H1 (cell line): ENCODE results near the gene SETD1B. TPM values are rescaled to one million over a fixed set of nuclear protein-coding genes. Genes with fewer than 3 reads are reported as not detected.

Experiments used
- CTCF ChIA-PET: fragments of 300-600 bp; sonication (Branson Sonifier 250); formaldehyde crosslinking; loops from one replicate; lab custom pipeline; 2021; ENCODE audit not compliant: partially characterized antibody; lab: Charles Lee
- POLR2A ChIA-PET: fragments of 300-600 bp; sonication (Branson Sonifier 250); formaldehyde crosslinking; loops from one replicate; lab custom pipeline; 2021; ENCODE audit warnings: inconsistent platforms; ENCODE audit not compliant: partially characterized antibody; lab: Charles Lee
- DNase-seq, 2 experiments: peaks; one replicate each; pipeline versions ENCODE4 v3.0.0 to v3.0.0-alpha.2; 2010 to 2022; ENCODE audit warnings: low spot score in 2 of 2, low read depth in 1 of 2, mixed read lengths in 1 of 2
- FAIRE-seq: peaks from 2 replicates; lab custom pipeline; 2011; peaks lifted over from hg19 to GRCh38; lab: Jason Lieb, UNC
- H2AFZ ChIP-seq: 2 replicates; pipeline ENCODE4 v1.8.1; 2012; ENCODE audit warnings: low read length, inconsistent platforms
- H2AK5ac ChIP-seq: 2 replicates; pipeline ENCODE4 v1.6.1; 2013; ENCODE audit warnings: low read depth, low read length
- H2BK120ac ChIP-seq: replicated peaks from 2 replicates; pipeline ENCODE3; 2013; ENCODE audit warnings: low read depth, low read length, inconsistent platforms
- H2BK12ac ChIP-seq: 2 replicates; pipeline ENCODE4 v1.6.1; 2013; ENCODE audit warnings: low read depth, low read length
- H2BK15ac ChIP-seq: 2 replicates; pipeline ENCODE4 v1.6.1; 2013; ENCODE audit warnings: low read length
- H2BK20ac ChIP-seq: 2 replicates; pipeline ENCODE4 v1.6.1; 2013; ENCODE audit warnings: low read length
- H2BK5ac ChIP-seq: 2 replicates; pipeline ENCODE4 v1.6.1; 2013; ENCODE audit warnings: low read depth, low read length
- H3K14ac ChIP-seq: 2 replicates; pipeline ENCODE4 v1.6.1; 2013; ENCODE audit warnings: inconsistent platforms; ENCODE audit not compliant: insufficient read length
- H3K18ac ChIP-seq: 2 replicates; pipeline ENCODE4 v1.6.1; 2013; ENCODE audit warnings: low read length; ENCODE audit errors: extremely low read depth
- H3K23ac ChIP-seq: 2 replicates; pipeline ENCODE4 v1.6.1; 2013; ENCODE audit warnings: inconsistent platforms; ENCODE audit not compliant: insufficient read length
- H3K23me2 ChIP-seq: 2 replicates; pipeline ENCODE4 v1.6.1; 2013; ENCODE audit warnings: low read depth, low read length
- H3K27ac ChIP-seq: 2 replicates; pipeline ENCODE4 v1.6.1; 2011; ENCODE audit warnings: low read depth, low read length, inconsistent platforms
- H3K27me3 ChIP-seq, 4 experiments: replicated peaks in 1 of 4; 1 replicate in 1 of 4; 2 replicates in 3 of 4; pipeline versions ENCODE4 v1.6.1 to v1.8.1; 2011 to 2013; ENCODE audit warnings: low read length in 3 of 4, mild to moderate bottlenecking in 3 of 4, inconsistent platforms in 2 of 4, mixed read lengths in 2 of 4, moderate library complexity in 1 of 4; ENCODE audit not compliant: control insufficient read depth in 3 of 4, insufficient read depth in 3 of 4; ENCODE audit errors: extremely low read depth in 1 of 4
- H3K36me3 ChIP-seq, 4 experiments: 2 replicates each; pipeline versions ENCODE4 v1.6.1 to v1.8.1; 2011 to 2013; ENCODE audit warnings: mild to moderate bottlenecking in 4 of 4, low read length in 3 of 4, moderate library complexity in 2 of 4, control low read depth in 1 of 4, inconsistent platforms in 1 of 4; ENCODE audit not compliant: insufficient read depth in 4 of 4, control insufficient read depth in 2 of 4
- H3K4ac ChIP-seq: replicated peaks from 2 replicates; pipeline ENCODE3; 2013; ENCODE audit warnings: low read length, low read depth, mixed read lengths, inconsistent platforms; ENCODE audit not compliant: insufficient read length
- H3K4me1 ChIP-seq, 4 experiments: replicated peaks in 1 of 4; 1 replicate in 1 of 4; 2 replicates in 3 of 4; pipeline versions ENCODE4 v1.6.1 to v1.8.1; 2011 to 2013; ENCODE audit warnings: low read length in 3 of 4, inconsistent platforms in 2 of 4, mixed read lengths in 1 of 4; ENCODE audit not compliant: insufficient read depth in 4 of 4, control insufficient read depth in 3 of 4
- H3K4me2 ChIP-seq, 2 experiments: 2 replicates each; pipeline versions ENCODE4 v1.6.1 to v1.8.1; 2011 to 2013; ENCODE audit warnings: low read depth in 2 of 2, low read length in 2 of 2, control low read depth in 1 of 2, inconsistent platforms in 1 of 2, mild to moderate bottlenecking in 1 of 2; ENCODE audit not compliant: insufficient read depth in 1 of 2
- H3K4me3 ChIP-seq, 4 experiments: fragments of 200-600, 300-600 bp in 1 of 4; sonication (generic), shearing (Covaris generic), sonication (Bioruptor Twin) in 1 of 4; 2 replicates each; pipeline versions ENCODE4 v1.5.1 to v1.8.1; 2011 to 2016; ENCODE audit warnings: low read length in 4 of 4, low read depth in 3 of 4, control low read depth in 2 of 4, inconsistent platforms in 2 of 4, mild to moderate bottlenecking in 2 of 4, mixed read lengths in 1 of 4, moderate library complexity in 1 of 4; ENCODE audit not compliant: insufficient read depth in 2 of 4; ENCODE audit errors: extremely low read depth in 1 of 4
- H3K56ac ChIP-seq: replicated peaks from 2 replicates; pipeline ENCODE3; 2013; ENCODE audit warnings: low read depth, mild to moderate bottlenecking, mixed read lengths, low read length, inconsistent platforms; ENCODE audit not compliant: insufficient read length
- H3K79me1 ChIP-seq: 2 replicates; pipeline ENCODE4 v1.6.1; 2013; ENCODE audit warnings: low read depth, low read length, control low read depth
- H3K79me2 ChIP-seq, 2 experiments: 2 replicates each; pipeline versions ENCODE4 v1.6.1 to v1.8.1; 2012 to 2013; ENCODE audit warnings: low read length in 2 of 2, mild to moderate bottlenecking in 2 of 2, inconsistent platforms in 1 of 2; ENCODE audit not compliant: insufficient read depth in 2 of 2, control insufficient read depth in 1 of 2
- H3K9ac ChIP-seq, 4 experiments: replicated peaks in 1 of 4; 1 replicate in 1 of 4; 2 replicates in 3 of 4; pipeline versions ENCODE4 v1.6.1 to v1.8.1; 2011 to 2013; ENCODE audit warnings: low read depth in 3 of 4, low read length in 3 of 4, control low read depth in 2 of 4, mild to moderate bottlenecking in 2 of 4, moderate library complexity in 2 of 4, inconsistent platforms in 1 of 4; ENCODE audit errors: extremely low read depth in 1 of 4
- H3K9me3 ChIP-seq, 2 experiments: 2 replicates each; pipeline versions ENCODE4 v1.6.1 to v1.8.1; 2012 to 2013; ENCODE audit warnings: mild to moderate bottlenecking in 2 of 2, moderate library complexity in 2 of 2, control low read depth in 1 of 2, inconsistent platforms in 1 of 2, low read depth in 1 of 2, low read length in 1 of 2, mixed read lengths in 1 of 2; ENCODE audit not compliant: insufficient read depth in 2 of 2
- H4K20me1 ChIP-seq, 2 experiments: replicated peaks in 1 of 2; 2 replicates each; pipeline versions ENCODE3 to v1.8.1; 2011 to 2013; ENCODE audit warnings: inconsistent platforms in 2 of 2, low read length in 2 of 2, mild to moderate bottlenecking in 1 of 2; ENCODE audit not compliant: insufficient read depth in 2 of 2, control insufficient read depth in 1 of 2
- H4K5ac ChIP-seq: 2 replicates; pipeline ENCODE4 v1.6.1; 2013; ENCODE audit warnings: low read length, low read depth, mixed read lengths, inconsistent platforms; ENCODE audit not compliant: insufficient read length
- H4K8ac ChIP-seq: 2 replicates; pipeline ENCODE4 v1.8.0; 2013; ENCODE audit warnings: mild to moderate bottlenecking, moderate library complexity, low read length, inconsistent platforms; ENCODE audit not compliant: insufficient read depth; ENCODE audit errors: extremely low read depth
- H4K91ac ChIP-seq: replicated peaks from 2 replicates; pipeline ENCODE3; 2013; ENCODE audit warnings: low read length, mixed read lengths, inconsistent platforms; ENCODE audit not compliant: insufficient read length
- CHD2 ChIP-seq: IDR thresholded peaks from 2 replicates; pipeline ENCODE4 v1.6.1; 2012; ENCODE audit warnings: low read length, improper control_type of control experiment
- E2F6 ChIP-seq: IDR thresholded peaks from 2 replicates; pipeline ENCODE4 v1.6.1; 2012; ENCODE audit warnings: inconsistent platforms
- HDAC2 ChIP-seq, 2 experiments: fragments of 300-600 bp in 1 of 2; sonication (generic) in 1 of 2; IDR thresholded peaks; 2 replicates each; pipeline ENCODE4 v1.6.1; 2011 to 2012; ENCODE audit warnings: low read depth in 2 of 2, low read length in 2 of 2, mild to moderate bottlenecking in 2 of 2, moderate library complexity in 2 of 2, borderline replicate concordance in 1 of 2, inconsistent platforms in 1 of 2
- SP1 ChIP-seq: IDR thresholded peaks from 2 replicates; pipeline ENCODE4 v1.6.1; 2011; ENCODE audit warnings: low read depth, low read length
- TEAD4 ChIP-seq: IDR thresholded peaks from 2 replicates; pipeline ENCODE4 v1.6.1; 2012; ENCODE audit warnings: low read depth, low read length, inconsistent platforms, mixed read lengths
- WGBS, 2 experiments: shearing (Covaris generic) in 1 of 2; methylation state at CpG; one replicate each; pipeline versions ENCODE4 v1.1.6 to v1.1.7; 2013 to 2015; ENCODE audit warnings: low lambda C conversion rate in 2 of 2, mixed read lengths in 2 of 2, inconsistent platforms in 1 of 2, low coverage in 1 of 2, missing lambda C conversion rate in 1 of 2; ENCODE audit not compliant: insufficient replicate concordance in 2 of 2, insufficient coverage in 1 of 2, insufficient read length in 1 of 2; ENCODE audit errors: extremely low coverage in 1 of 2, missing lambda C conversion rate in 1 of 2; 5-methylcytosine and 5-hydroxymethylcytosine counted together
- polyA plus RNA-seq, 7 experiments: library from polyadenylated mRNA; depleted of rRNA in 3 of 7; stranded (reverse) in 5 of 7; unstranded in 2 of 7; fragments of >200 nt in 5 of 7; fragments of 200-250 nt in 2 of 7; gene quantifications; 1 replicate in 5 of 7; 2 replicates in 1 of 7; 4 replicates in 1 of 7; pipeline versions ENCODE4 v1.2.1 to v1.2.3, GENCODE V29; 2011 to 2013; ENCODE audit warnings: missing spikeins in 2 of 7, mixed read lengths in 2 of 7
- total RNA-seq: library from RNA; stranded (reverse); fragmentation: NEBNext Ultra II Directional; extraction: Animal tissue kit (Norgen Biotek cat#: 25700); gene quantifications from 2 replicates; pipeline ENCODE4 v1.2.1, GENCODE V29; 2021

The SETD1B gene
- total and polyA plus RNA-seq, 2 of the 8 experiments (the other 6 are each of a cell fraction or from before 2014, with no cell fraction given), result 1.3 to 17.7 TPM

DNA sequence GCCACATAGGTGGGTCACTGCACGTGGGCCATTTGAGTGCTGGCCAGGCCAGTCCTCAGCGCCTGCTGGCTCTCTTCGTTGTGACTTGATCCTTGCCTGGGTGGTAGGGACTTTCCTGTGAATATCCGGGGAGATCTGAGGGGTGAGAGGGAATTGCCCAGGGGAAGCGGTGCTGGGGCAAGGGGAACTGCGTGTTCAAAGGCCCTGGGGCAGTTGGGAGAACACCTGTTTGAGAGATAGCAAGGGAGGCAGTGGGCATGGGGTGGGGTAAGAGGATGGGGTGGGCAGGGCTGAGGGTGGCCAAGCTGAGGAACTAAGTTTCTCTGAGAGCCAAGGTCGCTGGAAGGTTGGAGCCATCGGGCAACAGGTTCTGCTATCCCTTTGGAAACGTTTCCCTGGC is 25.0 kb downstream of the SETD1B start:
- H3K18ac ChIP-seq, result no peak overlapping the region
- no peaks in the 10 kb centered on the region for H3K23me2 ChIP-seq
- POLR2A ChIA-PET, result interaction anchor here (1.3 to 6.4 kb wide), 4 partner anchors 9 to 34 kb away, joined by 3 to 50 read pairs (median 28); partner anchors contain the start of genes RHOF and SETD1B
- no peak overlapping the region for H3K4ac ChIP-seq
- H2BK15ac ChIP-seq, result no peak overlapping the region
- no peak overlapping the region for H3K4me3 ChIP-seq
- H3K9me3 ChIP-seq, result no peaks in the 10 kb centered on the region
- no peak overlapping the region for H3K4me2 ChIP-seq
- H3K79me1 ChIP-seq, result no peaks in the 10 kb centered on the region
- WGBS, 2 experiments, result 84% methylated on average over 7 of the region's 9 CpGs; no CpG with 5 or more reads in 1 of the 2 experiments
- CTCF ChIA-PET, result interaction anchor here (1.2 to 14.5 kb wide), 3 partner anchors 21 to 34 kb away, joined by 3 to 163 read pairs (median 4); partner anchors contain the start of gene RHOF
- no peak overlapping the region for H2BK120ac ChIP-seq
- H3K36me3 ChIP-seq, result peaks cover 3 to 42% (median 15%) of the 10 kb centered on the region in 4 experiments; a peak in 7 of 8 replicates
- H2AFZ ChIP-seq, result no peak overlapping the region
- H3K4me1 ChIP-seq, result no peaks in the 10 kb centered on the region
- no peak for TF ChIP-seq E2F6
- TF ChIP-seq CHD2, result no peak
- no peak for TF ChIP-seq HDAC2 (IDR thresholded peaks at IDR 0.05; ENCODE audit: borderline replicate concordance in 1 of 2, low read depth in 2 of 2, low read length in 2 of 2)
- no peak for TF ChIP-seq TEAD4
- TF ChIP-seq SP1, result no peak
- H3K27ac ChIP-seq, result no peak overlapping the region
- peaks cover 0 to 7% of the 10 kb centered on the region in 2 experiments for H4K20me1 ChIP-seq
- H3K14ac ChIP-seq, result no peak overlapping the region
- no peak overlapping the region for H3K56ac ChIP-seq
- FAIRE-seq, result no peak
- no peak overlapping the region for H3K23ac ChIP-seq
- no peak overlapping the region for H4K5ac ChIP-seq
- no peak overlapping the region for H2BK5ac ChIP-seq
- H4K91ac ChIP-seq, result no peak overlapping the region
- no peak for DNase-seq
- no peak overlapping the region for H3K9ac ChIP-seq
- H4K8ac ChIP-seq, result no peak overlapping the region
- no peak overlapping the region for H2BK20ac ChIP-seq
- H2AK5ac ChIP-seq, result no peak overlapping the region
- no peaks in the 10 kb centered on the region for H3K27me3 ChIP-seq
- no peak overlapping the region for H2BK12ac ChIP-seq
- no peaks in the 10 kb centered on the region for H3K79me2 ChIP-seq
